Cardiac fibroblast (primary cell): ENCODE data around the gene DOCK6.
A peak's percentile ranks its signal among the peaks of the same experiment; 100 is the strongest.

ENCODE experiments used
- DNase-seq, 2 donors: peaks; one replicate each; pipeline versions ENCODE4 v3.0.0 to v3.0.0-alpha.2; 2010; ENCODE audit warnings: low read depth in 2 of 2
- H3K4me3 ChIP-seq, 2 donors: replicated peaks in 1 of 2; 1 replicate in 1 of 2; 2 replicates in 1 of 2; pipeline ENCODE4 v1.5.1; 2011; ENCODE audit warnings: low read depth in 2 of 2, low read length in 2 of 2, mild to moderate bottlenecking in 2 of 2, moderate library complexity in 1 of 2
- TF ChIP-seq, protein P1 (sequence below): IDR thresholded peaks from one replicate; pipeline ENCODE4 v1.5.1; 2011; ENCODE audit warnings: low read depth, mild to moderate bottlenecking, low read length, inconsistent platforms

The DOCK6 gene

DNA sequence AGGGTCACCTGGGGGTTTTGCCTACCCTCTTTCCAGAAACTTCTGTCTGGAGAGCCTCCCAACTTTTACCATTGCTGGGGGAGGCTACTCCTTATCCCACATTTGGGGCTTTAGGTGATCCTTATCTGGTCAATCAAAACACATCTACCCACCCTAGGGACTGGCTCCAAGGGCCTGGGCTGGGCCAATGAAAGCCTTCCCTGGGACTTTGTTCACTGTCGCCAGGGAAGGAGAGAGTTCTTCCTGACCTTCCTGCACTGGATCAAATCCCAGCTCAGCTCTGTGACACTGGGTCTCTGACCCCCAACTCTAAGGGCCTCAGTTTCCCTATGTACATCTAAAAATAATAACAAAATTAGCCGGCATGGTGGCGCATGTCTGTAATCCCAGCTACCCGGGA is 11.1 kb downstream of the DOCK6 start:
- DNase-seq, result no peak
- no peak overlapping the region for H3K4me3 ChIP-seq
- TF ChIP-seq, protein P1, sequence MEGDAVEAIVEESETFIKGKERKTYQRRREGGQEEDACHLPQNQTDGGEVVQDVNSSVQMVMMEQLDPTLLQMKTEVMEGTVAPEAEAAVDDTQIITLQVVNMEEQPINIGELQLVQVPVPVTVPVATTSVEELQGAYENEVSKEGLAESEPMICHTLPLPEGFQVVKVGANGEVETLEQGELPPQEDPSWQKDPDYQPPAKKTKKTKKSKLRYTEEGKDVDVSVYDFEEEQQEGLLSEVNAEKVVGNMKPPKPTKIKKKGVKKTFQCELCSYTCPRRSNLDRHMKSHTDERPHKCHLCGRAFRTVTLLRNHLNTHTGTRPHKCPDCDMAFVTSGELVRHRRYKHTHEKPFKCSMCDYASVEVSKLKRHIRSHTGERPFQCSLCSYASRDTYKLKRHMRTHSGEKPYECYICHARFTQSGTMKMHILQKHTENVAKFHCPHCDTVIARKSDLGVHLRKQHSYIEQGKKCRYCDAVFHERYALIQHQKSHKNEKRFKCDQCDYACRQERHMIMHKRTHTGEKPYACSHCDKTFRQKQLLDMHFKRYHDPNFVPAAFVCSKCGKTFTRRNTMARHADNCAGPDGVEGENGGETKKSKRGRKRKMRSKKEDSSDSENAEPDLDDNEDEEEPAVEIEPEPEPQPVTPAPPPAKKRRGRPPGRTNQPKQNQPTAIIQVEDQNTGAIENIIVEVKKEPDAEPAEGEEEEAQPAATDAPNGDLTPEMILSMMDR, result no peak

DNA sequence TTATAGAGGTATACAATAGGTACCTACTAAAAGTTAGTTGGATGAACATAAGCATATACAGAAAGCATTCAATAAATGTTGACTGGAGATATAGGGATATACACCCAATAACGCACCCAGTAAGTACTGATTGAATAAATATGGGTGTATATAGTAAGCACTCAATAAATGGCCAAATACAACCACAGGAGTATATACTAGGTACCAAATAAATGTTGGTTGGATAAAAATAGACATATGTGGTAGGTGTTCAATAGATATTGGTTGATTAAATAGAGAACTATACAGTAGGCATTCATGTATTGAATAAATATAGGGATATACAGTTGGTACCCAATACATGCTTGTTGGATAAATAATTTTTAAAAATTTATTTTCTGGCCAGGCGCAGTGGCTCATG is 13.5 kb downstream of the DOCK6 start:
- TF ChIP-seq, protein P1, result no peak
- H3K4me3 ChIP-seq, result no peak overlapping the region
- DNase-seq, result no peak

- DNase-seq, result no peak
- TF ChIP-seq, protein P1, result no peak
- no peak overlapping the region for H3K4me3 ChIP-seq
Measured at GRCh38 chr19:11247934-11248333, 14.4 kb downstream of the DOCK6 start.

- H3K4me3 ChIP-seq, result no peak overlapping the region
- DNase-seq, result peak; percentile 66 to 95
Measured at GRCh38 chr19:11247391-11247790, 14.9 kb downstream of the DOCK6 start.

DNA sequence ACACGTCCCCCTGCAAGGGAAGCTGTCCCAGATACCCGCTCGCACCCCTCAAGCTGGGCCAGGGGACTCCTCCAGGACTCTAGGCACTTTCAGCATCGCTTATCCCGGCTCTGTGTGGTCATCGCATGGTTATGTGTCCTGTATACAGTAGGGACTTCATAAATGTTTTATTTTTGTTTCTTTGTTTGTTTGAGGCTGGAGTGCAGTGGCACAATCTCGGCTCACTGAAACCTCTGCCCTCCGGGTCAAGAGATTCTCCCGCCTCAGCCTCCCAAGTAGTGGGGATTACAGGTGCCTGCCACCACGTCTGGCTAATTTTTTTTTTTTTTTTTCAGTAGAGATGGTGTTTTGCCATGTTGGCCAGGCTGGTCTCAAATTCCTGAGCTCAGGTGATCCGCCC is 15.4 kb downstream of the DOCK6 start:
- no peak overlapping the region for H3K4me3 ChIP-seq
- TF ChIP-seq, protein P1, result no peak
- DNase-seq, result no peak

More at GRCh38 chr19:11247391-11247790, 14.9 kb downstream of the DOCK6 start:
- TF ChIP-seq, protein P1, result no peak

GRCh38 chr19:11244846-11245589 is 17.3 kb downstream of the DOCK6 start:
- H3K4me3 ChIP-seq, result no peak overlapping the region
- no peak for DNase-seq
- TF ChIP-seq, protein P1, result no peak

- H3K4me3 ChIP-seq, result no peak overlapping the region
- TF ChIP-seq, protein P1, result no peak
Measured at GRCh38 chr19:11243798-11244169, 18.5 kb downstream of the DOCK6 start.

More at GRCh38 chr19:11243798-11244169, 18.5 kb downstream of the DOCK6 start:
- DNase-seq, result no peak
